ENCODE results near the gene OR4C45.
"Not testable (repeated sequence)": the region's sequence is repeated elsewhere in the genome, so short reads cannot be mapped to it uniquely, and the experiment has no call there.

The OR4C45 gene

GRCh38 chr11:50044647-50045046, 12.0 kb downstream of the OR4C45 start:
- Histone ChIP-seq H3K4me1 (ENCODE audit: low read length) (no peaks in the 10 kb centered on the region), H3K9me3 (ENCODE audit: insufficient read depth, low read length) (no peaks in the 10 kb centered on the region), H3K79me2 (ENCODE audit: low read length) (no peaks in the 10 kb centered on the region), H2AFZ (ENCODE audit: low read depth, low read length) (no peak overlapping the region), H3K4me2 (ENCODE audit: low read length) (no peak overlapping the region), H4K20me1 (ENCODE audit: insufficient read depth, low read length) (no peaks in the 10 kb centered on the region), H3K27me3 (ENCODE audit: low read depth, low read length) (no peaks in the 10 kb centered on the region), H3K4me3 (ENCODE audit: low read length) (no peak overlapping the region), H3K27ac (ENCODE audit: low read length) (no peak overlapping the region), H3K36me3 (replicated peaks; ENCODE audit: low read depth, low read length) (no peaks in the 10 kb centered on the region), H3K9ac (ENCODE audit: low read length) (no peak overlapping the region)
- TF ChIP-seq, protein P1, sequence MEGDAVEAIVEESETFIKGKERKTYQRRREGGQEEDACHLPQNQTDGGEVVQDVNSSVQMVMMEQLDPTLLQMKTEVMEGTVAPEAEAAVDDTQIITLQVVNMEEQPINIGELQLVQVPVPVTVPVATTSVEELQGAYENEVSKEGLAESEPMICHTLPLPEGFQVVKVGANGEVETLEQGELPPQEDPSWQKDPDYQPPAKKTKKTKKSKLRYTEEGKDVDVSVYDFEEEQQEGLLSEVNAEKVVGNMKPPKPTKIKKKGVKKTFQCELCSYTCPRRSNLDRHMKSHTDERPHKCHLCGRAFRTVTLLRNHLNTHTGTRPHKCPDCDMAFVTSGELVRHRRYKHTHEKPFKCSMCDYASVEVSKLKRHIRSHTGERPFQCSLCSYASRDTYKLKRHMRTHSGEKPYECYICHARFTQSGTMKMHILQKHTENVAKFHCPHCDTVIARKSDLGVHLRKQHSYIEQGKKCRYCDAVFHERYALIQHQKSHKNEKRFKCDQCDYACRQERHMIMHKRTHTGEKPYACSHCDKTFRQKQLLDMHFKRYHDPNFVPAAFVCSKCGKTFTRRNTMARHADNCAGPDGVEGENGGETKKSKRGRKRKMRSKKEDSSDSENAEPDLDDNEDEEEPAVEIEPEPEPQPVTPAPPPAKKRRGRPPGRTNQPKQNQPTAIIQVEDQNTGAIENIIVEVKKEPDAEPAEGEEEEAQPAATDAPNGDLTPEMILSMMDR (IDR thresholded peaks at IDR 0.05; ENCODE audit: low read depth, low read length): no peak
- no peak for TF ChIP-seq EZH2phosphoT487 (IDR thresholded peaks at IDR 0.05; ENCODE audit: low read depth)

DNA sequence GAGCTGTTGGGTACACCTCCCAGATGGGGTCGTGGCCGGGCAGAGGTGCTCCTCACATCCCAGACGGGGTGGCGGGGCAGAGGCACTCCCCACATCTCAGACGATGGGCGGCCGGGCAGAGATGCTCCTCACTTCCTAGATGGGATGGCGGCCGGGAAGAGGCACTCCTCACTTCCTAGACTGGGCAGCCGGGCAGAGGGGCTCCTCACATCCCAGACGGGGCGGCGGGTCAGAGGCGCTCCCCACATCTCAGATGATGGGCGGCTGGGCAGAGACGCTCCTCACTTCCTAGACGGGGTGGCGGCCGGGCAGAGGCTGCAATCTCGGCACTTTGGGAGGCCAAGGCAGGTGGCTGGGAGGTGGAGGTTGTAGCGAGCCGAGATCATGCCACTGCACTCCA, 30.4 kb downstream of the OR4C45 start:
- H4K20me1 ChIP-seq (ENCODE audit: insufficient read depth, low read length); H3K9me3 ChIP-seq (ENCODE audit: insufficient read depth, low read length); H2AFZ ChIP-seq (ENCODE audit: low read depth, low read length); H3K4me2 ChIP-seq (ENCODE audit: low read length); H3K27me3 ChIP-seq (ENCODE audit: low read depth, low read length); H3K9ac ChIP-seq (ENCODE audit: low read length); H3K4me3 ChIP-seq (ENCODE audit: low read length); H3K36me3 ChIP-seq (replicated peaks; ENCODE audit: low read depth, low read length); H3K79me2 ChIP-seq (ENCODE audit: low read length); H3K4me1 ChIP-seq (ENCODE audit: low read length); H3K27ac ChIP-seq (ENCODE audit: low read length): not testable (repeated sequence)

GRCh38 chr11:50070389-50070788, 37.7 kb downstream of the OR4C45 start:
- H3K27me3 ChIP-seq (ENCODE audit: low read depth, low read length): no peaks in the 10 kb centered on the region
- no peaks in the 10 kb centered on the region for H3K79me2 ChIP-seq (ENCODE audit: low read length)
- no peak overlapping the region for H3K27ac ChIP-seq (ENCODE audit: low read length)
- TF ChIP-seq, protein P1 (IDR thresholded peaks at IDR 0.05; ENCODE audit: low read depth, low read length): no peak
- TF ChIP-seq EZH2phosphoT487 (IDR thresholded peaks at IDR 0.05; ENCODE audit: low read depth): no peak
- no peaks in the 10 kb centered on the region for H3K4me1 ChIP-seq (ENCODE audit: low read length)
- H2AFZ ChIP-seq (ENCODE audit: low read depth, low read length): no peak overlapping the region
- H3K4me3 ChIP-seq (ENCODE audit: low read length): no peak overlapping the region
- H3K9me3 ChIP-seq (ENCODE audit: insufficient read depth, low read length): no peaks in the 10 kb centered on the region
- no peak overlapping the region for H3K4me2 ChIP-seq (ENCODE audit: low read length)
- no peaks in the 10 kb centered on the region for H4K20me1 ChIP-seq (ENCODE audit: insufficient read depth, low read length)
- no peaks in the 10 kb centered on the region for H3K36me3 ChIP-seq (replicated peaks; ENCODE audit: low read depth, low read length)
- no peak overlapping the region for H3K9ac ChIP-seq (ENCODE audit: low read length)

- Histone ChIP-seq H3K4me2 (ENCODE audit: low read length) (no peak overlapping the region), H3K27ac (ENCODE audit: low read length) (no peak overlapping the region), H3K4me3 (ENCODE audit: low read length) (no peak overlapping the region), H3K27me3 (ENCODE audit: low read depth, low read length) (no peaks in the 10 kb centered on the region), H2AFZ (ENCODE audit: low read depth, low read length) (no peak overlapping the region), H3K36me3 (replicated peaks; ENCODE audit: low read depth, low read length) (no peaks in the 10 kb centered on the region), H4K20me1 (ENCODE audit: insufficient read depth, low read length) (no peaks in the 10 kb centered on the region), H3K4me1 (ENCODE audit: low read length) (no peaks in the 10 kb centered on the region), H3K9ac (ENCODE audit: low read length) (no peak overlapping the region), H3K79me2 (ENCODE audit: low read length) (no peaks in the 10 kb centered on the region), H3K9me3 (ENCODE audit: insufficient read depth, low read length) (no peaks in the 10 kb centered on the region)
- no peak for TF ChIP-seq EZH2phosphoT487 (IDR thresholded peaks at IDR 0.05; ENCODE audit: low read depth)
- TF ChIP-seq, protein P1 (IDR thresholded peaks at IDR 0.05; ENCODE audit: low read depth, low read length): no peak
Observed at GRCh38 chr11:50071584-50072225, 39.0 kb downstream of the OR4C45 start.

Measured in OCI-LY3 (cell line).